ENCODE results near the gene HSD17B2. TPM values are rescaled to one million over a fixed set of nuclear protein-coding genes. Genes with fewer than 3 reads are reported as not detected.

The HSD17B2 gene
- polyA plus RNA-seq, 3 donors, result not detected

- WGBS (ENCODE audit: insufficient coverage), result no CpG with 5 or more reads among the region's 1 CpG
- Histone ChIP-seq H3K9ac (ENCODE audit: insufficient read depth, low read length, poor library complexity, severe bottlenecking) (no peak overlapping the region), H3K36me3 (replicated peaks in 1 of 2; ENCODE audit: control insufficient read depth in 1 of 2, insufficient read depth in 2 of 2, low read length in 2 of 2) (no peaks in the 10 kb centered on the region)
These were observed 14.4 kb downstream of the HSD17B2 start for GRCh38 chr16:82049484-82049883.

DNA sequence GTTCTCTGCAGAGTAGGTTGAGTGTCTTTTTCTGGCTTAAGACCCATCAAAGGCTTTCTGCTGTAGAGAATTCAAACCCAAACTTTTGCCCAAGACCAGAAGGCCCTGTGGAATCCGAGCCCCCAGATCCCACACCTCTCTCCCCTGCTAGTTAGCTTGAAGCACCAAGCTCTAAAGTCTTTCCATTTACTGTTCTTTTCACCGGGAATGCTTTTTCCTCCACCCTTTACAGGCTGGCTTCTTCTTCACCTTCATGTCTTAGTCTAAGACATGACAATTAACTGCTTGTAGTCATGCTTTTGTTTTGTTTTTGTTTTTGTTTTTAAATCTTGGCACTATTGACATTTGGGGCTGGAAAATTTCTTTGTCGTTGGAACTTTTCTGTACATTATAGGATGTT, 15.5 kb downstream of the HSD17B2 start:
- Histone ChIP-seq H4K20me1 (ENCODE audit: insufficient read depth, low read length) (no peaks in the 10 kb centered on the region), H3K4me3 (replicated peaks in 1 of 3; ENCODE audit: low read depth in 2 of 3, low read length in 3 of 3) (no peak overlapping the region), H3K9me3 (replicated peaks in 1 of 2; ENCODE audit: control insufficient read depth in 1 of 2, insufficient read depth in 1 of 2, low read length in 2 of 2) (no peaks in the 10 kb centered on the region), H3K9ac (ENCODE audit: insufficient read depth, low read length, poor library complexity, severe bottlenecking) (no peak overlapping the region), H3K4me1 (ENCODE audit: control insufficient read depth in 1 of 2, insufficient read depth in 2 of 2, low read length in 2 of 2) (no peaks in the 10 kb centered on the region), H3K27ac (ENCODE audit: low read depth in 1 of 2, low read length in 2 of 2) (no peak overlapping the region), H3K79me2 (ENCODE audit: insufficient read depth, low read length) (no peaks in the 10 kb centered on the region), H2AFZ (ENCODE audit: insufficient read depth, low read depth, low read length, poor library complexity, severe bottlenecking) (no peak overlapping the region), H3K27me3 (ENCODE audit: control insufficient read depth in 2 of 2, insufficient read depth in 2 of 2, low read length in 2 of 2) (peaks cover 2 to 4% of the 10 kb centered on the region in 2 donors), H3K36me3 (replicated peaks in 1 of 2; ENCODE audit: control insufficient read depth in 1 of 2, insufficient read depth in 2 of 2, low read length in 2 of 2) (no peaks in the 10 kb centered on the region), H3K4me2 (replicated peaks; ENCODE audit: extremely low read depth, low read length, poor library complexity, severe bottlenecking) (no peak overlapping the region)
- Mint-ChIP-seq H3K9me3 (peaks cover 0 to under 1% (median 0%) of the 10 kb centered on the region in 7 donors), H3K36me3 (no peaks in the 10 kb centered on the region), H3K27ac (no peak overlapping the region), H3K4me3 (no peak overlapping the region), H3K27me3 (ENCODE audit: low read depth in 3 of 3) (peaks cover 0 to 11% (median 6%) of the 10 kb centered on the region in 3 donors), H3K4me1 (no peaks in the 10 kb centered on the region)
- no peak for DNase-seq
- intact Hi-C loops (cut with micrococcal nuclease), result no loop called here
- 57% methylated on average over 1 of the region's 3 CpGs for WGBS (ENCODE audit: insufficient coverage)
- no peak for TF ChIP-seq CTCF (IDR thresholded peaks at IDR 0.05)

More at GRCh38 chr16:82049484-82049883, 14.4 kb downstream of the HSD17B2 start:
- Mint-ChIP-seq H3K27me3 (ENCODE audit: low read depth in 3 of 3) (peaks cover under 1 to 12% (median 6%) of the 10 kb centered on the region in 3 donors), H3K4me1 (no peaks in the 10 kb centered on the region), H3K36me3 (no peaks in the 10 kb centered on the region), H3K4me3 (no peak overlapping the region), H3K9me3 (peaks cover 0 to 1% (median 0%) of the 10 kb centered on the region in 7 donors), H3K27ac (no peak overlapping the region)
- H3K79me2 ChIP-seq (ENCODE audit: insufficient read depth, low read length), result no peaks in the 10 kb centered on the region
- H2AFZ ChIP-seq (ENCODE audit: insufficient read depth, low read depth, low read length, poor library complexity, severe bottlenecking), result no peak overlapping the region
- intact Hi-C loops (cut with micrococcal nuclease), result no loop called here
- H3K9me3 ChIP-seq (replicated peaks in 1 of 2; ENCODE audit: control insufficient read depth in 1 of 2, insufficient read depth in 1 of 2, low read length in 2 of 2), result no peaks in the 10 kb centered on the region
- no peaks in the 10 kb centered on the region for H3K4me1 ChIP-seq (ENCODE audit: control insufficient read depth in 1 of 2, insufficient read depth in 2 of 2, low read length in 2 of 2)
- H3K27ac ChIP-seq (ENCODE audit: low read depth in 1 of 2, low read length in 2 of 2), result no peak overlapping the region
- H3K4me2 ChIP-seq (replicated peaks; ENCODE audit: extremely low read depth, low read length, poor library complexity, severe bottlenecking), result no peak overlapping the region
- no peak overlapping the region for H3K4me3 ChIP-seq (replicated peaks in 1 of 3; ENCODE audit: low read depth in 2 of 3, low read length in 3 of 3)
- TF ChIP-seq CTCF (IDR thresholded peaks at IDR 0.05), result no peak
- DNase-seq, result no peak
- no peaks in the 10 kb centered on the region for H4K20me1 ChIP-seq (ENCODE audit: insufficient read depth, low read length)
- peaks cover 2 to 4% of the 10 kb centered on the region in 2 donors for H3K27me3 ChIP-seq (ENCODE audit: control insufficient read depth in 2 of 2, insufficient read depth in 2 of 2, low read length in 2 of 2)
